ENCODE measurements around the gene ADCY10.

ADCY10 gene

GRCh38 chr1:167913895-167914496 is at the start of gene ADCY10:
TSS of gene ADCY10 (minus strand) at chr1:167914134. CDS start at chr1:167905140, 8,994 bp downstream.
- Histone ChIP-seq H3K4me3 (no peak within 1 kb of the TSS), H3K27ac (no peak within 1 kb of the TSS)
- no peak for TF ChIP-seq CTCF (IDR thresholded peaks at IDR 0.05)
- DNase-seq (ENCODE audit: low spot score): no peak

- no peak for DNase-seq (ENCODE audit: low spot score)
- Histone ChIP-seq H3K4me3 (no peak overlapping the region), H3K27ac (no peak overlapping the region)
- no peak for TF ChIP-seq CTCF (IDR thresholded peaks at IDR 0.05)
Measured at GRCh38 chr1:167957710-167958109, 43.8 kb upstream of the ADCY10 start.

- H3K4me3 ChIP-seq: no peak overlapping the region
- H3K27ac ChIP-seq: no peak overlapping the region
- no peak for TF ChIP-seq CTCF (IDR thresholded peaks at IDR 0.05)
- no peak for DNase-seq (ENCODE audit: low spot score)
Measured at GRCh38 chr1:167955915-167956314, 42.0 kb upstream of the ADCY10 start.

- DNase-seq (ENCODE audit: low spot score): no peak
Measured at GRCh38 chr1:167950569-167950968, 36.6 kb upstream of the ADCY10 start.

GRCh38 chr1:167949785-167950184 is 35.9 kb upstream of the ADCY10 start:
- H3K27ac ChIP-seq: no peak overlapping the region
- TF ChIP-seq CTCF (IDR thresholded peaks at IDR 0.05): no peak
- H3K4me3 ChIP-seq: no peak overlapping the region
- DNase-seq (ENCODE audit: low spot score): no peak

More at GRCh38 chr1:167950569-167950968, 36.6 kb upstream of the ADCY10 start:
- H3K27ac ChIP-seq: no peak overlapping the region
- no peak for TF ChIP-seq CTCF (IDR thresholded peaks at IDR 0.05)
- no peak overlapping the region for H3K4me3 ChIP-seq

- DNase-seq (ENCODE audit: low spot score): no peak
- TF ChIP-seq CTCF (IDR thresholded peaks at IDR 0.05): no peak
Measured at GRCh38 chr1:167947733-167948132, 33.8 kb upstream of the ADCY10 start.

GRCh38 chr1:167943541-167943940 is 29.6 kb upstream of the ADCY10 start:
- Histone ChIP-seq H3K4me3 (no peak overlapping the region), H3K27ac (no peak overlapping the region)
- no peak for DNase-seq (ENCODE audit: low spot score)
- no peak for TF ChIP-seq CTCF (IDR thresholded peaks at IDR 0.05)

More at GRCh38 chr1:167947733-167948132, 33.8 kb upstream of the ADCY10 start:
- H3K27ac ChIP-seq: no peak overlapping the region
- no peak overlapping the region for H3K4me3 ChIP-seq

Measured in coronary artery (tissue), 2 donors.